ENCODE results near the gene ZNRF2. TPM values are rescaled to one million over a fixed set of nuclear protein-coding genes. Genes with fewer than 3 reads are reported as not detected.

ZNRF2 gene
- total and polyA plus RNA-seq, 2 donors from 2014 or later = 16.2 to 32.2 TPM

DNA sequence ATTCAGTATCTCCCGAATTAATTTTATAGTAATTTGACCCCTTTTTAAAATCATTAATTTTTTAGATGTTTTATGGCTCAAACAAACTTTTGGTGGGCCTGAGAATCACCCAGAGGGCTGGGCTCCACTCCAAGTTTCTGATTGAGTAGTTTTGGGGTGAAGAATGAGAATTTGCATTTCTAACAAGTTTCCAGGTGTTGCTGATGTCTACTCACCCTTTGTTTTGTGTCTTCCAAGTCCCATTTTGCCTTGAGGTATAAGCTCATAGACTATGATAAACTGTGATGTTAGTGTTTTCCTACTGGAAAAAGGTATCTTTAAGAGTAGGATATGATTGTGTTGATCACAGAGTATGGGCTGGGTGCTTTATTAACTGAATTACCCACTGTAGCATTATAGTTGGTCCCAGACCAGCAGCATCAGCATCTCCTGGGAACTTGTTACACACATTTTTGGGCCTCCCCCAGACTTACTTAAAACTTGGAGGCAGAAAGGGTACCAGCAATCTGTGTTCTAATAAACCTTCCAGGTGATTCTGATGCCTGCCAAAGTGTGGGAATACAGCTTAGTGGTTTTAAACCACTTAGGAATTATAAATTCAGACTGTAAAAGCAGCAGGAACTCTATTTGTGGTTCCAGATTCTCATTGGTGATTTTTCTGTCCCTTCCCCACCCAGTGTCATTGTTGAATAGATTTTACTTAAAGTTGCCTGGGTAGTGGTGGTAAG, 19.1 kb downstream of the ZNRF2 start:
- H3K9me3 ChIP-seq (ENCODE audit: control insufficient read depth in 2 of 3, insufficient read depth in 1 of 3, low read length in 3 of 3) = no peaks in the 10 kb centered on the region

DNA sequence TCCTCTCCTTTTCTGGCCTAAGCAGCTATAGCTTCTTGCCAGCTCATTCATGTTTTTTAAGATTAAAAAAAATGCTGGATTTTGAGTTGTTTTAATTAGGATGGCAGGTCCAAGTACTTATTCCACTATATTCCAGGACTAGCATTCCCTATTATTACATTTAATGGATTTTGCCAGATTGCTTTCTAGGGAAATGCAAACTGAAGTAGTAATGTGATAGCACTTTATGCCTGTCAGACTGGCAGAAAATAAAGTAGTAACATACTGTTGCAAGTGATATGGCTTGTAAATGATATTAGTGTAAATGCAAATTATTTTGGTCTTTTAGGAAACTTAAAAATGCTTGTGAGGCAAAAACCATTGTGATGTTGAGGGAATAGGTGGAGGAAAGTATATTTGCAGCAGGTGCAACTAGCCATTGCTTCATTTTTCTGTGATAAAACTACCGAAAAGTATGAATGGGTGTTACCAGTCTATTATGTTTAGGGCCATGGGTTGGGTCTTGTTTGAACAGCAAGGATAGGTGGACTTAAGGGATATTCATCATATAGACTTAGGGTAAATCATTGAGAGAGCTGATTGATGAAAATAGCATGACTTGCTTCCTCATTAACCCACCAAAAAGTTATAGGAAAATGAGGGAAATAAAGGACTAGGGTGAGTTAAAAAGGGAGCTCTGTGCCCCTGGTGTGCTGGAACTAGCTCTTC, 19.9 kb downstream of the ZNRF2 start:
- FAIRE-seq = no peak
- H3K27me3 ChIP-seq (ENCODE audit: control insufficient read depth, insufficient read depth, low read length) = no peaks in the 10 kb centered on the region
- no peaks in the 10 kb centered on the region for H3K36me3 ChIP-seq (ENCODE audit: control insufficient read depth in 2 of 3, insufficient read depth in 3 of 3, low read length in 3 of 3)
- no peak overlapping the region for H3K27ac ChIP-seq (ENCODE audit: low read depth in 2 of 2, low read length in 2 of 2)
- intact Hi-C loops (cut with DNase I) = no loop called here
- H3K9me3 ChIP-seq (ENCODE audit: control insufficient read depth in 2 of 3, insufficient read depth in 1 of 3, low read length in 3 of 3) = no peaks in the 10 kb centered on the region
- peaks cover 0 to 3% (median 0%) of the 10 kb centered on the region in 3 donors for H3K4me1 ChIP-seq (ENCODE audit: control insufficient read depth in 2 of 3, insufficient read depth in 2 of 3, low read depth in 1 of 3, low read length in 3 of 3)
- TF ChIP-seq, protein P1, sequence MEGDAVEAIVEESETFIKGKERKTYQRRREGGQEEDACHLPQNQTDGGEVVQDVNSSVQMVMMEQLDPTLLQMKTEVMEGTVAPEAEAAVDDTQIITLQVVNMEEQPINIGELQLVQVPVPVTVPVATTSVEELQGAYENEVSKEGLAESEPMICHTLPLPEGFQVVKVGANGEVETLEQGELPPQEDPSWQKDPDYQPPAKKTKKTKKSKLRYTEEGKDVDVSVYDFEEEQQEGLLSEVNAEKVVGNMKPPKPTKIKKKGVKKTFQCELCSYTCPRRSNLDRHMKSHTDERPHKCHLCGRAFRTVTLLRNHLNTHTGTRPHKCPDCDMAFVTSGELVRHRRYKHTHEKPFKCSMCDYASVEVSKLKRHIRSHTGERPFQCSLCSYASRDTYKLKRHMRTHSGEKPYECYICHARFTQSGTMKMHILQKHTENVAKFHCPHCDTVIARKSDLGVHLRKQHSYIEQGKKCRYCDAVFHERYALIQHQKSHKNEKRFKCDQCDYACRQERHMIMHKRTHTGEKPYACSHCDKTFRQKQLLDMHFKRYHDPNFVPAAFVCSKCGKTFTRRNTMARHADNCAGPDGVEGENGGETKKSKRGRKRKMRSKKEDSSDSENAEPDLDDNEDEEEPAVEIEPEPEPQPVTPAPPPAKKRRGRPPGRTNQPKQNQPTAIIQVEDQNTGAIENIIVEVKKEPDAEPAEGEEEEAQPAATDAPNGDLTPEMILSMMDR (IDR thresholded peaks at IDR 0.05; ENCODE audit: borderline replicate concordance, extremely low read depth, insufficient read depth) = no peak
- DNase-seq = no peak
- H3K9ac ChIP-seq (ENCODE audit: low read length in 3 of 3) = no peak overlapping the region
- H3K4me3 ChIP-seq (ENCODE audit: low read length in 3 of 3) = no peak overlapping the region

More for the DNA sequence above, 19.1 kb downstream of the ZNRF2 start:
- no peak overlapping the region for H3K4me3 ChIP-seq (ENCODE audit: low read length in 3 of 3)
- no peak overlapping the region for H3K9ac ChIP-seq (ENCODE audit: low read length in 3 of 3)
- intact Hi-C loops (cut with DNase I) = no loop called here
- FAIRE-seq = no peak
- DNase-seq = no peak
- no peak overlapping the region for H3K27ac ChIP-seq (ENCODE audit: low read depth in 2 of 2, low read length in 2 of 2)
- H3K36me3 ChIP-seq (ENCODE audit: control insufficient read depth in 2 of 3, insufficient read depth in 3 of 3, low read length in 3 of 3) = no peaks in the 10 kb centered on the region
- TF ChIP-seq, protein P1 (IDR thresholded peaks at IDR 0.05; ENCODE audit: borderline replicate concordance, extremely low read depth, insufficient read depth) = no peak
- peaks cover 0 to 3% (median 0%) of the 10 kb centered on the region in 3 donors for H3K4me1 ChIP-seq (ENCODE audit: control insufficient read depth in 2 of 3, insufficient read depth in 2 of 3, low read depth in 1 of 3, low read length in 3 of 3)
- no peaks in the 10 kb centered on the region for H3K27me3 ChIP-seq (ENCODE audit: control insufficient read depth, insufficient read depth, low read length)

GRCh38 chr7:30306976-30307375, 22.6 kb downstream of the ZNRF2 start:
- TF ChIP-seq, protein P1 (IDR thresholded peaks at IDR 0.05; ENCODE audit: borderline replicate concordance, extremely low read depth, insufficient read depth) = no peak
- H3K4me3 ChIP-seq (ENCODE audit: low read length in 3 of 3) = no peak overlapping the region
- peaks cover 0 to 3% (median 0%) of the 10 kb centered on the region in 3 donors for H3K4me1 ChIP-seq (ENCODE audit: control insufficient read depth in 2 of 3, insufficient read depth in 2 of 3, low read depth in 1 of 3, low read length in 3 of 3)
- H3K9ac ChIP-seq (ENCODE audit: low read length in 3 of 3) = no peak overlapping the region
- H3K36me3 ChIP-seq (ENCODE audit: control insufficient read depth in 2 of 3, insufficient read depth in 3 of 3, low read length in 3 of 3) = no peaks in the 10 kb centered on the region
- H3K27me3 ChIP-seq (ENCODE audit: control insufficient read depth, insufficient read depth, low read length) = no peaks in the 10 kb centered on the region
- no peak overlapping the region for H3K27ac ChIP-seq (ENCODE audit: low read depth in 2 of 2, low read length in 2 of 2)
- no peak for DNase-seq
- no peak for FAIRE-seq
- H3K9me3 ChIP-seq (ENCODE audit: control insufficient read depth in 2 of 3, insufficient read depth in 1 of 3, low read length in 3 of 3) = no peaks in the 10 kb centered on the region
- intact Hi-C loops (cut with DNase I) = no loop called here

All from kidney (tissue), 14 donors.